PFSK-1 (cell line): Measurements from ENCODE around the gene TNNT2.

ENCODE experiments used
- FOXP2 ChIP-seq: optimal IDR thresholded peaks from 2 replicates; pipeline ENCODE3; 2011; ENCODE audit warnings: borderline replicate concordance, control low read depth, inconsistent platforms; ENCODE audit not compliant: insufficient read depth; ENCODE audit errors: extremely low read length, extremely low read depth
- POLR2AphosphoS5 ChIP-seq: IDR thresholded peaks from 2 replicates; pipeline ENCODE4 v1.6.1; 2012; ENCODE audit warnings: low read depth, mild to moderate bottlenecking, control low read depth, low read length, moderate library complexity
- SIN3A ChIP-seq: IDR thresholded peaks from 2 replicates; pipeline ENCODE4 v1.6.1; 2012; ENCODE audit warnings: mild to moderate bottlenecking, low read length, moderate library complexity, borderline replicate concordance; ENCODE audit not compliant: insufficient read depth
- TAF1 ChIP-seq: IDR thresholded peaks from 2 replicates; pipeline ENCODE4 v1.6.1; 2012; ENCODE audit warnings: low read length, control low read depth, borderline replicate concordance; ENCODE audit not compliant: insufficient read depth
- TF ChIP-seq, protein P1 (sequence below), 2 experiments: IDR thresholded peaks; 2 replicates each; pipeline versions ENCODE4 v1.6.1 to v1.8.0; 2011 to 2012; ENCODE audit warnings: low read depth in 2 of 2, low read length in 2 of 2, control low read depth in 1 of 2, inconsistent platforms in 1 of 2, mild to moderate bottlenecking in 1 of 2, moderate library complexity in 1 of 2; ENCODE audit not compliant: insufficient read depth in 1 of 2

Gene TNNT2

DNA sequence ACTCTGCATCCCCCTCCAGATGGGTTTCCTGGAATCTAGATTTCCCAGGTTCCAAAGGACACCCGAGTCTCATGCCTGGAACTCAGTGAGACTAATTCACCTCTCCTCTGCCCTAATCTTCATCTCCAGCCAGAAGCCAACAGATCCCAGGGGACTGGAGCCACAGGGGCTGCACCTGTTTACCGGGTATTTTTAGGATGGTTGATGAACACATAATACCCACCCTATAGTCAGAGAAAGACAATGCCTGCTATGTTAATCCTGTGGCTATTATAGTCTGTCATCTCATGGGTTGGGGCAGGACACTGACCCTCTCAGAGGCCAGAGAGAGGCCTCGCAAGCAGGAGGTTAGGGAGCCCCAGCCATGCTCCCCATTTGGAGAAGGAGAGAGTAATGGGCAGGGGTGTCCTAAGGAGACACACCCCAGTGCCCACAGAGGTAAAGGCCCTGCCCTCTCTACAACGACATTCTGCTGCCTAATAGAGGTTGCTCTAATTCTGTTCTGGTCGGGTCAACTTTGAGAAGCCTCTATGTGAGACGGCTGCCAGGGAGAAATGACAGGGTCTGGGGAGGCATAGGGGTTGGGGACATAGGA is 45.1 kb upstream of the TNNT2 start:
- TF ChIP-seq, protein P1, sequence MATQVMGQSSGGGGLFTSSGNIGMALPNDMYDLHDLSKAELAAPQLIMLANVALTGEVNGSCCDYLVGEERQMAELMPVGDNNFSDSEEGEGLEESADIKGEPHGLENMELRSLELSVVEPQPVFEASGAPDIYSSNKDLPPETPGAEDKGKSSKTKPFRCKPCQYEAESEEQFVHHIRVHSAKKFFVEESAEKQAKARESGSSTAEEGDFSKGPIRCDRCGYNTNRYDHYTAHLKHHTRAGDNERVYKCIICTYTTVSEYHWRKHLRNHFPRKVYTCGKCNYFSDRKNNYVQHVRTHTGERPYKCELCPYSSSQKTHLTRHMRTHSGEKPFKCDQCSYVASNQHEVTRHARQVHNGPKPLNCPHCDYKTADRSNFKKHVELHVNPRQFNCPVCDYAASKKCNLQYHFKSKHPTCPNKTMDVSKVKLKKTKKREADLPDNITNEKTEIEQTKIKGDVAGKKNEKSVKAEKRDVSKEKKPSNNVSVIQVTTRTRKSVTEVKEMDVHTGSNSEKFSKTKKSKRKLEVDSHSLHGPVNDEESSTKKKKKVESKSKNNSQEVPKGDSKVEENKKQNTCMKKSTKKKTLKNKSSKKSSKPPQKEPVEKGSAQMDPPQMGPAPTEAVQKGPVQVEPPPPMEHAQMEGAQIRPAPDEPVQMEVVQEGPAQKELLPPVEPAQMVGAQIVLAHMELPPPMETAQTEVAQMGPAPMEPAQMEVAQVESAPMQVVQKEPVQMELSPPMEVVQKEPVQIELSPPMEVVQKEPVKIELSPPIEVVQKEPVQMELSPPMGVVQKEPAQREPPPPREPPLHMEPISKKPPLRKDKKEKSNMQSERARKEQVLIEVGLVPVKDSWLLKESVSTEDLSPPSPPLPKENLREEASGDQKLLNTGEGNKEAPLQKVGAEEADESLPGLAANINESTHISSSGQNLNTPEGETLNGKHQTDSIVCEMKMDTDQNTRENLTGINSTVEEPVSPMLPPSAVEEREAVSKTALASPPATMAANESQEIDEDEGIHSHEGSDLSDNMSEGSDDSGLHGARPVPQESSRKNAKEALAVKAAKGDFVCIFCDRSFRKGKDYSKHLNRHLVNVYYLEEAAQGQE (IDR thresholded peaks at IDR 0.05; ENCODE audit: insufficient read depth in 1 of 2, low read depth in 2 of 2, low read length in 2 of 2): no peak
- TF ChIP-seq FOXP2 (no peak), TAF1 (no peak), POLR2AphosphoS5 (no peak), SIN3A (no peak)

DNA sequence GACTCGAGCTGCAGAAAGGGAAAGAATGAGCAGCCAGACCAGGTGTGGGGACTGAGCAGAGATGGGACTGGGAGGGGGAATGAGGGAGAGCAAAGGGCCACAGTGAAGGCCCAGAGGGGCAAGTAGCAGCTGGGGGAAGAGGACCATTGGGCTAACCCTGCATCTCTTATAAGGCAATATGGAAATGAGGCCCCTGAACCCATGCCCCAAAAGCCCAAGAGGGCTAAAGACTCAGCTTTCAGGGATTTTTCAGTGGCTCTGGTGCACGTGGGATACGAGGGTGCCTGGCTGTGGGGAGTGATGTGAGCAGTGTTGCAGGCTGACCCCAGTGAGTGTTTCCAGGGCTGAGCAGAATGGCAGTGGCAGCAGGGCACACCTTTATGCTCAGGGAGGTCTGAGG is 44.5 kb upstream of the TNNT2 start:
- TF ChIP-seq FOXP2: no peak
- TF ChIP-seq TAF1: no peak
- no peak for TF ChIP-seq POLR2AphosphoS5
- TF ChIP-seq SIN3A: no peak
- TF ChIP-seq, protein P1 (IDR thresholded peaks at IDR 0.05; ENCODE audit: insufficient read depth in 1 of 2, low read depth in 2 of 2, low read length in 2 of 2): no peak

DNA sequence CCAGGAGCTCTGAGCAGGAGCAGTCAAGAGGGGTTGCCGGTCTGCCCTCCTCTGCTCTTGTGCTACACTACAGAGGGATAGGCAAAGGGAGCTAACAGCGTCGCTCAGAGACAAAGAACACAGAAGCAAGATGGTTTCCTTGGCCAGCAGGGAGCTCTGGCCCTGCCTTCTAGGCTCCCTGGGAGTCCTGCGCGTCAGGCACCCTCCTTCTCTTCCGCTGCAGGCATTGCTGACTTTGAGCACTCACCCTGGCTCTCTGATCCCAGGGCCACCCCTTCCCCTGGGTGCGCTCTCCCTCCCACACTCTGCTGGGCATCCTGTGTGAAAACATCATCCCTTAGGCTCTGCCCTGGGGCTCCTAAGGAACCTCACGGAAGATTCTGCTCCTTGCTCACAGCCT is 43.6 kb upstream of the TNNT2 start:
- TF ChIP-seq SIN3A: no peak
- no peak for TF ChIP-seq FOXP2
- TF ChIP-seq TAF1: no peak
- TF ChIP-seq, protein P1 (IDR thresholded peaks at IDR 0.05; ENCODE audit: insufficient read depth in 1 of 2, low read depth in 2 of 2, low read length in 2 of 2): no peak
- TF ChIP-seq POLR2AphosphoS5: no peak

DNA sequence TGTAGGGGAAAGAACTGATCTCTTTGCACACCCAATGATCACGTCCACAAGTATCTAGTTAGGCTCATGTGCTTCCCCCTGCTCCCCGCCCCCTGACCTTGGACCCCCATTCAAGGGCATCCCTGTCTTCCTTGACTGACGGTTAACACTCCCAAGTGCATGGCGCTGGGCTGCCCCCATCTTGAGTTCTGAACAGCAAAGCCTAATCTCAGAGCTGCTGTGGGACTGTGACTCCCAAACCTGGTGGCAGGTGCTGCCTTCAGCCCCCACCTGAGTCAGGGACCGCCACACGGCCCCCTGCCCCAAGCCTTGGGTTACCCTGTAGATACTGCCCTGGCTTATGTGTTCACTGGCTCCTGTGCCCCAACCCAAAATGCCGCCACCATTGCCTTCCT is 43.1 kb upstream of the TNNT2 start:
- TF ChIP-seq FOXP2 (no peak), TAF1 (no peak), POLR2AphosphoS5 (no peak), SIN3A (no peak)
- TF ChIP-seq, protein P1 (IDR thresholded peaks at IDR 0.05; ENCODE audit: insufficient read depth in 1 of 2, low read depth in 2 of 2, low read length in 2 of 2): no peak
